Natural killer cell (primary cell): Measurements from ENCODE around the gene S100A3. TPM values are rescaled to one million over a fixed set of nuclear protein-coding genes. Genes with fewer than 3 reads are reported as not detected.

Experiments used
- ATAC-seq, 3 donors: fragments of 150-1000 bp in 2 of 3; fragments of 200-7000 bp in 1 of 3; cut with Tn5 transposase; 1 replicate in 1 of 3; 2 replicates in 2 of 3; pipeline ENCODE4 v1.10.0; 2021; ENCODE audit warnings: mild to moderate bottlenecking in 2 of 3, moderate library complexity in 2 of 3
- DNase-seq, 2 donors: peaks; one replicate each; pipeline versions ENCODE4 v3.0.0 to v3.0.0-alpha.2; 2013 to 2021; ENCODE audit warnings: mixed read lengths in 1 of 2
- H3K27ac ChIP-seq: one replicate; pipeline ENCODE4 v1.5.1; 2013; ENCODE audit warnings: mild to moderate bottlenecking, low read length
- H3K27me3 ChIP-seq: one replicate; pipeline ENCODE4 v1.6.1; 2013; ENCODE audit warnings: low read length; ENCODE audit not compliant: control insufficient read depth, insufficient read depth
- H3K36me3 ChIP-seq: one replicate; pipeline ENCODE4 v1.6.1; 2013; ENCODE audit warnings: low read length; ENCODE audit not compliant: control insufficient read depth, insufficient read depth
- H3K4me1 ChIP-seq: one replicate; pipeline ENCODE4 v1.6.1; 2013; ENCODE audit warnings: low read length; ENCODE audit not compliant: control insufficient read depth, insufficient read depth
- H3K4me3 ChIP-seq: one replicate; pipeline ENCODE4 v1.5.1; 2013; ENCODE audit warnings: low read length
- H3K9me3 ChIP-seq: one replicate; pipeline ENCODE4 v1.6.1; 2013; ENCODE audit warnings: low read length; ENCODE audit not compliant: control insufficient read depth, insufficient read depth
- H3K27ac Mint-ChIP-seq, 2 donors: one replicate each; pipeline ENCODE4 v1.8.0; 2022; ENCODE audit warnings: mild to moderate bottlenecking in 2 of 2, mixed read lengths in 2 of 2, moderate library complexity in 1 of 2
- H3K27me3 Mint-ChIP-seq, 2 donors: one replicate each; pipeline ENCODE4 v1.8.0; 2022; ENCODE audit warnings: low read depth in 2 of 2, mixed read lengths in 2 of 2
- H3K36me3 Mint-ChIP-seq: one replicate; pipeline ENCODE4 v1.8.0; 2022; ENCODE audit warnings: mixed read lengths
- H3K4me1 Mint-ChIP-seq, 2 donors: one replicate each; pipeline ENCODE4 v1.8.0; 2022; ENCODE audit warnings: mixed read lengths in 2 of 2
- H3K4me3 Mint-ChIP-seq: one replicate; pipeline ENCODE4 v1.8.0; 2022; ENCODE audit warnings: mild to moderate bottlenecking, moderate library complexity, mixed read lengths
- H3K9me3 Mint-ChIP-seq, 2 donors: one replicate each; pipeline ENCODE4 v1.8.0; 2022; ENCODE audit warnings: mixed read lengths in 2 of 2
- CTCF ChIP-seq: fragments of 200-600 bp; IDR thresholded peaks from one replicate; pipeline ENCODE4 v1.8.0; 2022; ENCODE audit warnings: antibody characterized with exemption
- WGBS: methylation state at CpG from one replicate; pipeline ENCODE4 v1.1.7; 2013; ENCODE audit warnings: missing lambda C conversion rate; ENCODE audit not compliant: insufficient coverage; 5-methylcytosine and 5-hydroxymethylcytosine counted together
- intact Hi-C: fragments of 100-400 bp; cut with micrococcal nuclease; formaldehyde crosslinking; loops from one replicate; pipeline ENCODE4 v1.14.2; 2022
- total RNA-seq, 4 donors: library from RNA; stranded (reverse); fragments of 120-200 nt in 1 of 4; gene quantifications; one replicate each; pipeline versions ENCODE4 v1.2.3 to v1.2.4, GENCODE V29; 2013 to 2022

S100A3 gene
- total RNA-seq, 3 donors from 2014 or later (not counting 1 experiment from before 2014, with no cell fraction given), result not detected

- H3K27ac Mint-ChIP-seq, result peak within 1 kb of the TSS; percentile 90 to 94
- peak; percentile 29 to 68 for DNase-seq
- no peaks in the 10 kb centered on the region for H3K36me3 Mint-ChIP-seq
- no peak for TF ChIP-seq CTCF
- H3K36me3 ChIP-seq, result peaks cover 8% of the 10 kb centered on the region
- 11% methylated on average over 18 of the region's 18 CpGs for WGBS
- peak within 1 kb of the TSS; percentile 90 for H3K4me3 ChIP-seq
- no peaks in the 10 kb centered on the region for H3K9me3 ChIP-seq
- H3K4me1 ChIP-seq, result peaks cover 69% of the 10 kb centered on the region
- H3K27ac ChIP-seq, result peak within 1 kb of the TSS; percentile 96
- intact Hi-C loops, result loop anchor here (1.0 to 2.0 kb wide), 2 partner anchors 10 to 99 kb away; partner anchors contain the start of genes CHTOP and S100A4
- no peaks in the 10 kb centered on the region for H3K27me3 Mint-ChIP-seq
- H3K4me1 Mint-ChIP-seq, result peaks cover 62 to 74% of the 10 kb centered on the region in 2 donors
- no peaks in the 10 kb centered on the region for H3K27me3 ChIP-seq
- no peaks in the 10 kb centered on the region for H3K9me3 Mint-ChIP-seq
- peak within 1 kb of the TSS; percentile 93 for H3K4me3 Mint-ChIP-seq
- peak; percentile 9 to 35 (median 27) for ATAC-seq
Observed at GRCh38 chr1:153535242-153536011, 13.6 kb downstream of the S100A3 start, which contains the start of gene S100A6. Gene S100A6, minus strand, starts transcription at chr1:153535991. Its CDS starts 652 bp downstream, at chr1:153535339.

GRCh38 chr1:153534925-153535241 is 14.2 kb downstream of the S100A3 start:
- Histone ChIP-seq H3K4me1 (peaks cover 64% of the 10 kb centered on the region), H3K27ac (peak overlapping the region; percentile 96), H3K36me3 (peaks cover 8% of the 10 kb centered on the region), H3K27me3 (no peaks in the 10 kb centered on the region), H3K4me3 (peak overlapping the region; percentile 90), H3K9me3 (no peaks in the 10 kb centered on the region)
- peak overlapping the region; percentile 90 to 94 for H3K27ac Mint-ChIP-seq
- 83% methylated on average over 3 of the region's 3 CpGs for whole genome bisulfite sequencing
- H3K9me3 Mint-ChIP-seq, result no peaks in the 10 kb centered on the region
- H3K27me3 Mint-ChIP-seq, result no peaks in the 10 kb centered on the region
- ATAC-seq, result no peak
- H3K36me3 Mint-ChIP-seq, result no peaks in the 10 kb centered on the region
- no peak for TF ChIP-seq CTCF
- intact Hi-C loops, result no loop called here
- H3K4me3 Mint-ChIP-seq, result peak overlapping the region; percentile 88
- DNase-seq, result no peak
- H3K4me1 Mint-ChIP-seq, result peaks cover 56 to 68% of the 10 kb centered on the region in 2 donors

GRCh38 chr1:153534226-153534924 is 14.7 kb downstream of the S100A3 start:
- Mint-ChIP-seq H3K27ac (peak overlapping the region; percentile 90 to 94), H3K36me3 (no peaks in the 10 kb centered on the region), H3K27me3 (no peaks in the 10 kb centered on the region), H3K4me3 (peak overlapping the region; percentile 88), H3K9me3 (no peaks in the 10 kb centered on the region), H3K4me1 (peaks cover 51 to 63% of the 10 kb centered on the region in 2 donors)
- peak overlapping the region; percentile 90 for H3K4me3 ChIP-seq
- WGBS, result 93% methylated on average over 7 of the region's 7 CpGs
- TF ChIP-seq CTCF, result no peak
- H3K9me3 ChIP-seq, result no peaks in the 10 kb centered on the region
- peak overlapping the region; percentile 96 for H3K27ac ChIP-seq
- peaks cover 8% of the 10 kb centered on the region for H3K36me3 ChIP-seq
- H3K4me1 ChIP-seq, result peaks cover 59% of the 10 kb centered on the region
- intact Hi-C loops, result no loop called here
- ATAC-seq, result no peak
- no peaks in the 10 kb centered on the region for H3K27me3 ChIP-seq
- DNase-seq, result no peak
